NCI-H1694 treated with DMSO at 0.1 percent for 48 hours (cell line): Measurements from ENCODE around the gene TUBA8.
"Not testable (repeated sequence)": the region's sequence is repeated elsewhere in the genome, so short reads cannot be mapped to it uniquely, and the experiment has no call there.

Experiments used
- DNase-seq: peaks from one replicate; lab custom pipeline; 2025; lab: John Stamatoyannopoulos, UW

TUBA8 gene

GRCh38 chr22:18110194-18110953 lies at the start of gene TUBA8:
Gene TUBA8, plus strand, starts transcription at chr22:18110809. Its CDS starts 57 bp downstream, at chr22:18110866.
- DNase-seq: peak; percentile 12

GRCh38 chr22:18062421-18062820 lies 48.2 kb upstream of the TUBA8 start:
- no peak for DNase-seq

GRCh38 chr22:18063306-18063705 lies 47.3 kb upstream of the TUBA8 start:
- no peak for DNase-seq

- DNase-seq: not testable (repeated sequence)
These were observed 46.9 kb upstream of the TUBA8 start for GRCh38 chr22:18063715-18064114.

GRCh38 chr22:18064636-18065035 lies 46.0 kb upstream of the TUBA8 start:
- no peak for DNase-seq

GRCh38 chr22:18065256-18065655 lies 45.4 kb upstream of the TUBA8 start:
- no peak for DNase-seq

GRCh38 chr22:18066181-18066859 lies 44.3 kb upstream of the TUBA8 start:
- no peak for DNase-seq

- DNase-seq: no peak
These were observed 43.5 kb upstream of the TUBA8 start for GRCh38 chr22:18067121-18067520.

GRCh38 chr22:18067548-18068341 lies 42.9 kb upstream of the TUBA8 start:
- no peak for DNase-seq

- no peak for DNase-seq
These were observed 42.1 kb upstream of the TUBA8 start for GRCh38 chr22:18068381-18068988.

GRCh38 chr22:18069041-18069440 lies 41.6 kb upstream of the TUBA8 start:
- no peak for DNase-seq

GRCh38 chr22:18070041-18070440 lies 40.6 kb upstream of the TUBA8 start:
- DNase-seq: no peak

GRCh38 chr22:18070556-18071306 lies 39.9 kb upstream of the TUBA8 start:
- no peak for DNase-seq

- DNase-seq: not testable (repeated sequence)
These were observed 39.2 kb upstream of the TUBA8 start for GRCh38 chr22:18071307-18071967.

- no peak for DNase-seq
These were observed 38.7 kb upstream of the TUBA8 start for GRCh38 chr22:18071968-18072310.

- no peak for DNase-seq
These were observed 37.1 kb upstream of the TUBA8 start for GRCh38 chr22:18073467-18073866.

GRCh38 chr22:18073927-18074326 lies 36.7 kb upstream of the TUBA8 start:
- DNase-seq: not testable (repeated sequence)

GRCh38 chr22:18075101-18075719 lies 35.4 kb upstream of the TUBA8 start:
- no peak for DNase-seq

- DNase-seq: peak; percentile 78
These were observed 34.7 kb upstream of the TUBA8 start for GRCh38 chr22:18075720-18076497.
